Fibroblast of mammary gland (primary cell): ENCODE measurements around the gene ZNF410.

Source experiments
- DNase-seq: peaks from one replicate; pipeline ENCODE4 v3.0.0-alpha.2; 2010; ENCODE audit warnings: low read depth
- H3K4me3 ChIP-seq: 2 replicates; pipeline ENCODE4 v1.5.1; 2011; ENCODE audit warnings: low read depth, mild to moderate bottlenecking, low read length, moderate library complexity; ENCODE audit not compliant: control insufficient read depth
- TF ChIP-seq, protein P1 (sequence below): conservative IDR thresholded peaks from 2 replicates; pipeline ENCODE4 v1.5.1; 2011; ENCODE audit warnings: low read depth, low read length, inconsistent platforms; ENCODE audit not compliant: control insufficient read depth, insufficient read depth

ZNF410 gene

GRCh38 chr14:73870525-73871235, 16.0 kb upstream of the ZNF410 start:
- TF ChIP-seq, protein P1, sequence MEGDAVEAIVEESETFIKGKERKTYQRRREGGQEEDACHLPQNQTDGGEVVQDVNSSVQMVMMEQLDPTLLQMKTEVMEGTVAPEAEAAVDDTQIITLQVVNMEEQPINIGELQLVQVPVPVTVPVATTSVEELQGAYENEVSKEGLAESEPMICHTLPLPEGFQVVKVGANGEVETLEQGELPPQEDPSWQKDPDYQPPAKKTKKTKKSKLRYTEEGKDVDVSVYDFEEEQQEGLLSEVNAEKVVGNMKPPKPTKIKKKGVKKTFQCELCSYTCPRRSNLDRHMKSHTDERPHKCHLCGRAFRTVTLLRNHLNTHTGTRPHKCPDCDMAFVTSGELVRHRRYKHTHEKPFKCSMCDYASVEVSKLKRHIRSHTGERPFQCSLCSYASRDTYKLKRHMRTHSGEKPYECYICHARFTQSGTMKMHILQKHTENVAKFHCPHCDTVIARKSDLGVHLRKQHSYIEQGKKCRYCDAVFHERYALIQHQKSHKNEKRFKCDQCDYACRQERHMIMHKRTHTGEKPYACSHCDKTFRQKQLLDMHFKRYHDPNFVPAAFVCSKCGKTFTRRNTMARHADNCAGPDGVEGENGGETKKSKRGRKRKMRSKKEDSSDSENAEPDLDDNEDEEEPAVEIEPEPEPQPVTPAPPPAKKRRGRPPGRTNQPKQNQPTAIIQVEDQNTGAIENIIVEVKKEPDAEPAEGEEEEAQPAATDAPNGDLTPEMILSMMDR, result no peak
- no peak overlapping the region for H3K4me3 ChIP-seq
- no peak for DNase-seq

DNA sequence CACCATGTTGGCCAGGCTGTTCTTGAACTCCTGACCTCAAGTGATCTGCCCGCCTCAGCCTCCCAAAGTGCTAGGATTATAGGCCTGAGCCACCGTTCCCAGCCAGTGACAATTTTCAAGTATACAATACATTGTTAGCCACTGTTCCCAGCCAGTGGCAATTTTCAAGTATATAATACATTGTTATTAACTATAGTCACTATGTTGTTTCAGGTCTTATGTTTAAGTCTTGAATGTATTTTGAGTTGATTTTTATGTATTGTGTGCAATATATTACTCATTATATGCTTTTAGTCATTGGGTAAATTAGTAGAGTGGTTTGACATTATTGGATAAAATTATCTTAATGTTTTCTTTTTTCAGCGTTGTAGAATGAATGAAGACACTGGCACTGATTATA, 13.0 kb upstream of the ZNF410 start:
- no peak overlapping the region for H3K4me3 ChIP-seq
- no peak for DNase-seq
- TF ChIP-seq, protein P1, result no peak

DNA sequence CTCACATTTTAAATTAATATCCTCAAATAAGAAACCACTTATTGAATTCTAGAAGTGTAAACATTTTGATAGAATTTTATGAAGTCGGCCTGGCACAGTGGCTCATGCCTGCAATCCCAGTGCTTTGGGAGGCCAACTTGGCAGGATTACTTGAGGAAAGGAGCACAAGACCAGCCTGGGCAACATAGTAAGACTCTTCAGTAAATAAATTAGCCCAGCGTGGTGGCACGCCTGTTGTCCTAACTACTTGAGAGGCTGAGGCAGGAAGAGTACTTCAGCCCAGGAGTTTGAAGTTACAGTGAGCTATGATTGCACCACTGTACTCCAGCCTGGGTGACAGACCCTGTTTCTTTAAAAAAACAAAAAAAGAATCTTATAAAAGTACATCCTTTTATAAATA, 8.9 kb upstream of the ZNF410 start:
- DNase-seq, result no peak
- TF ChIP-seq, protein P1, result no peak
- H3K4me3 ChIP-seq, result no peak overlapping the region

DNA sequence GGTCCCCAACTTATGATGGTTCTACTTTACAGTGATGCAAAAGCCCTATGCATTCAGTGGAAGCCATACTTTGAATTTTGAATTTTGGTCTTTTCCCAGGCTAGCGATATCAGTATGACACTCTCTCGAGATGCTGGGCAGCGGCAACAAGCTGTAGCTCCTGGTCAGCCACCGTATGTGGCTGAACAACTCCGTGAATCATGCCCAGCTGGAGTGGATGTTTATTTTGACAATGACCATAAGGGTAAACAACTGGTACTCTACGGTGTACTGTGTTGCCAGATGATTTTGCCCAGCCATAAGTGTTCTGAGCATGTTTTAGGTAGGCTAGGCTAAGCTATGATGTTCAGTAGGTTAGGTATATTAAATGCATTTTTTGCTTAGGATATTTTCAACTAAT, 8.2 kb upstream of the ZNF410 start:
- TF ChIP-seq, protein P1, result no peak
- peak; percentile 65 for DNase-seq
- no peak overlapping the region for H3K4me3 ChIP-seq

GRCh38 chr14:73879027-73879426, 7.6 kb upstream of the ZNF410 start:
- TF ChIP-seq, protein P1, result no peak
- DNase-seq, result peak; percentile 59

GRCh38 chr14:73884438-73885190, 2.0 kb upstream of the ZNF410 start:
- H3K4me3 ChIP-seq, result no peak overlapping the region
- TF ChIP-seq, protein P1, result no peak
- no peak for DNase-seq

More at GRCh38 chr14:73879027-73879426, 7.6 kb upstream of the ZNF410 start:
- H3K4me3 ChIP-seq, result no peak overlapping the region

GRCh38 chr14:73887318-73887616, 608 bp downstream of the ZNF410 start:
- TF ChIP-seq, protein P1, result no peak
- peak overlapping the region; percentile 91 for H3K4me3 ChIP-seq
- DNase-seq, result no peak
